Stimulated activated naive CD8-positive, alpha-beta T cell treated with anti-CD3 and anti-CD28 coated beads, Interleukin-15, amount 100 ng/mL, for 72 hours (primary cell): ENCODE data around the gene CMPK1.

Experiments used
- ATAC-seq: fragments of 150-1000 bp; cut with Tn5 transposase; 2 replicates; pipeline ENCODE4 v1.10.0; 2021; ENCODE audit warnings: mild to moderate bottlenecking, moderate library complexity
- DNase-seq, 2 donors: peaks; one replicate each; pipeline ENCODE4 v3.0.0; 2021 to 2022
- H3K27ac Mint-ChIP-seq, 2 donors: one replicate each; pipeline ENCODE4 v1.8.0; 2022; ENCODE audit warnings: mild to moderate bottlenecking in 2 of 2, mixed read lengths in 2 of 2, moderate library complexity in 2 of 2
- H3K27me3 Mint-ChIP-seq: one replicate; pipeline ENCODE4 v1.8.0; 2022; ENCODE audit warnings: mixed read lengths
- H3K4me1 Mint-ChIP-seq: one replicate; pipeline ENCODE4 v1.8.0; 2022; ENCODE audit warnings: mild to moderate bottlenecking, mixed read lengths
- H3K4me3 Mint-ChIP-seq, 2 donors: one replicate each; pipeline ENCODE4 v1.8.0; 2022; ENCODE audit warnings: mild to moderate bottlenecking in 2 of 2, mixed read lengths in 2 of 2, moderate library complexity in 1 of 2
- H3K9me3 Mint-ChIP-seq, 2 donors: one replicate each; pipeline ENCODE4 v1.8.0; 2022; ENCODE audit warnings: mixed read lengths in 2 of 2

The CMPK1 gene

GRCh38 chr1:47418681-47419325 lies 85.2 kb downstream of the CMPK1 start:
- Mint-ChIP-seq H3K9me3 (no peaks in the 10 kb centered on the region), H3K4me3 (no peak overlapping the region), H3K27ac (no peak overlapping the region), H3K27me3 (peaks cover 72% of the 10 kb centered on the region), H3K4me1 (peaks cover 13% of the 10 kb centered on the region)
- ATAC-seq (peak; percentile 14), DNase-seq (no peak)

- peak overlapping the region in 1 of 2 donors; percentile 27 for H3K27ac Mint-ChIP-seq
- peaks cover 74% of the 10 kb centered on the region for H3K27me3 Mint-ChIP-seq
- H3K9me3 Mint-ChIP-seq, result no peaks in the 10 kb centered on the region
- no peak overlapping the region for H3K4me3 Mint-ChIP-seq
- ATAC-seq, result no peak
- H3K4me1 Mint-ChIP-seq, result peaks cover 19% of the 10 kb centered on the region
- DNase-seq, result no peak
Observed at GRCh38 chr1:47420547-47420946, 87.0 kb downstream of the CMPK1 start.

GRCh38 chr1:47423872-47424271 lies 90.3 kb downstream of the CMPK1 start:
- Mint-ChIP-seq H3K4me1 (peaks cover 6% of the 10 kb centered on the region), H3K4me3 (no peak overlapping the region), H3K27ac (no peak overlapping the region), H3K9me3 (no peaks in the 10 kb centered on the region), H3K27me3 (peaks cover 58% of the 10 kb centered on the region)
- DNase-seq (no peak), ATAC-seq (no peak)

GRCh38 chr1:47424336-47424982 lies 90.9 kb downstream of the CMPK1 start:
- Mint-ChIP-seq H3K9me3 (no peaks in the 10 kb centered on the region), H3K27ac (no peak overlapping the region), H3K4me3 (no peak overlapping the region), H3K27me3 (peaks cover 56% of the 10 kb centered on the region), H3K4me1 (peaks cover 6% of the 10 kb centered on the region)
- no peak for DNase-seq
- ATAC-seq, result no peak
